Heart left ventricle (tissue), 16 donors: ENCODE measurements around the gene ASIC4. TPM values are rescaled to one million over a fixed set of nuclear protein-coding genes. Genes with fewer than 3 reads are reported as not detected.

ENCODE experiments used
- ATAC-seq, 4 donors: fragments of 200-7000 bp; cut with Tn5 transposase; one replicate each; pipeline ENCODE4 v1.9.1; 2020 to 2022; ENCODE audit warnings: moderate library complexity in 4 of 4, mild to moderate bottlenecking in 3 of 4, moderate number of reproducible peaks in 1 of 4
- DNase-seq, 5 donors: peaks; one replicate each; pipeline ENCODE4 v3.0.0-alpha.2; 2020
- H3K27ac ChIP-seq, 12 donors: fragments of 200-600 bp; sonication (generic) in 4 of 12; one replicate each; pipeline versions ENCODE4 v1.5.0 to v1.8.0; 2016 to 2022; ENCODE audit warnings: mild to moderate bottlenecking in 2 of 12
- H3K27me3 ChIP-seq, 9 donors: fragments of 200-600 bp; sonication (generic) in 2 of 9; one replicate each; pipeline versions ENCODE4 v1.5.1 to v1.8.0; 2016 to 2022; ENCODE audit warnings: mild to moderate bottlenecking in 3 of 9
- H3K36me3 ChIP-seq, 9 donors: fragments of 200-600 bp; sonication (generic) in 2 of 9; one replicate each; pipeline versions ENCODE4 v1.5.0 to v1.8.0; 2018 to 2022; ENCODE audit warnings: mild to moderate bottlenecking in 2 of 9
- H3K4me1 ChIP-seq, 12 donors: fragments of 200-600 bp; sonication (generic) in 4 of 12; one replicate each; pipeline versions ENCODE4 v1.5.0 to v1.8.0; 2016 to 2022; ENCODE audit warnings: mild to moderate bottlenecking in 3 of 12
- H3K4me3 ChIP-seq, 12 donors: fragments of 200-600 bp; sonication (generic) in 4 of 12; one replicate each; pipeline versions ENCODE4 v1.5.0 to v1.8.0; 2017 to 2022; ENCODE audit warnings: mild to moderate bottlenecking in 9 of 12, moderate library complexity in 4 of 12
- H3K9me3 ChIP-seq, 12 donors: fragments of 200-600 bp; sonication (generic) in 4 of 12; one replicate each; pipeline versions ENCODE4 v1.5.0 to v1.8.0; 2016 to 2022; ENCODE audit warnings: mild to moderate bottlenecking in 1 of 12
- CTCF ChIP-seq, 12 donors: fragments of 200-600 bp; sonication (generic) in 4 of 12; IDR thresholded peaks; one replicate each; pipeline versions ENCODE4 v1.5.0 to v1.8.0; 2018 to 2022; ENCODE audit warnings: antibody characterized with exemption in 12 of 12, mild to moderate bottlenecking in 5 of 12
- POLR2A ChIP-seq, 2 donors: fragments of 450-650 bp; IDR thresholded peaks; one replicate each; pipeline ENCODE4 v1.6.1; 2017; ENCODE audit warnings: antibody characterized with exemption in 2 of 2, mild to moderate bottlenecking in 2 of 2, moderate library complexity in 2 of 2
- WGBS, 4 donors: extraction: QIAGEN DNeasy Blood & Tissue Kit in 2 of 4; methylation state at CpG; one replicate each; pipeline versions ENCODE4 v1.1.5 to v1.1.7; 2013 to 2018; 5-methylcytosine and 5-hydroxymethylcytosine counted together
- intact Hi-C, 10 donors: fragments of 100-400 bp; cut with DNase I; formaldehyde crosslinking; loops; one replicate each; pipeline versions ENCODE4 v1.11.1 to v1.14.2; 2022
- polyA plus RNA-seq, 2 donors: library from polyadenylated mRNA; stranded (reverse); fragments of 200-250 nt; gene quantifications; one replicate each; pipeline ENCODE4 v1.2.3, GENCODE V29; 2013
- total RNA-seq, 9 donors: library from RNA; depleted of rRNA in 2 of 9; stranded (reverse); fragments of >200 nt in 2 of 9; fragmentation: NEBNext Ultra II Directional in 3 of 9; extraction: Animal tissue kit (Norgen Biotek cat#: 25700) in 3 of 9; gene quantifications; one replicate each; pipeline versions ENCODE4 v1.1.0 to v1.2.4, GENCODE V29; 2016 to 2023
- donor health status: ischemic (EF 13 %, LVEDD 7.1; RV severe dilation, severe dysfunction).
- donor health status: healthy with polysubstance abuse.
- donor health status: DM: no; HTN: yes; CAD: no.
- donor health status: DM: no; HTN: no; CAD: no.
- donor health status: ischemic (EF 25% LVEDD 6.9; RV normal size, moderate dysfunction).
- donor health status: ischemic (EF 25% LVEDD 5.7; RV mildly dilated, moderate dysfunction).
- donor health status: healthy.
- donor health status: DM: yes; HTN: yes; CAD: no.
- donor health status: ischemic (EF 35%, LVEDD 5.7; RV mildly dilated, moderate dysfunction).
- donor health status: nonischemic (EF 11% LVEDD 7.7; RV severe dilation, severe dysfunction).
- donor health status: DM: yes; HTN: yes; CAD: no.
- donor health status: PGD.
- donor health status: ischemic (EF 29% LVEDD 5.4; RV normal size, mild dysfunction).
- donor health status: nonischemic (EF 23%, LVEDD 6.1; RV moderate dilation, normal function).

Gene ASIC4
- total and polyA plus RNA-seq, 11 donors: 0.03 to 0.10 (median 0.08) TPM; not detected in 8

GRCh38 chr2:219476652-219477151 is 37.6 kb upstream of the ASIC4 start:
- TF ChIP-seq CTCF (IDR thresholded peaks at IDR 0.05) (no peak), POLR2A (IDR thresholded peaks at IDR 0.05) (no peak)
- Histone ChIP-seq H3K4me3 (no peak overlapping the region), H3K27ac (peak overlapping the region in 4 of 12 donors; percentile 17 to 71 (median 56)), H3K9me3 (no peaks in the 10 kb centered on the region), H3K4me1 (peaks cover 0 to 31% (median 0%) of the 10 kb centered on the region in 12 donors), H3K27me3 (no peaks in the 10 kb centered on the region), H3K36me3 (peaks cover 0 to 48% (median 8%) of the 10 kb centered on the region in 9 donors)
- intact Hi-C loops: loop anchor here (1.0 to 10.0 kb wide), 7 partner anchors 44 to 74 kb away; no protein-coding TSS in a partner anchor
- WGBS, 4 donors: 25 to 45% (median 28%) methylated on average over 5 to 16 of the region's 16 CpGs
- ATAC-seq (no peak), DNase-seq (no peak)

- no peaks in the 10 kb centered on the region for H3K9me3 ChIP-seq
- H3K4me3 ChIP-seq: no peak overlapping the region
- TF ChIP-seq POLR2A (IDR thresholded peaks at IDR 0.05): no peak
- no peak for TF ChIP-seq CTCF (IDR thresholded peaks at IDR 0.05)
- peak overlapping the region in 7 of 12 donors; percentile 9 to 71 (median 41) for H3K27ac ChIP-seq
- no peak for DNase-seq
- WGBS, 4 donors: 75 to 83% (median 78%) methylated on average over 11 to 13 of the region's 13 CpGs
- peaks cover 0 to 31% (median 0%) of the 10 kb centered on the region in 12 donors for H3K4me1 ChIP-seq
- peaks cover 0 to 48% (median 8%) of the 10 kb centered on the region in 9 donors for H3K36me3 ChIP-seq
- peaks cover 0 to under 1% (median 0%) of the 10 kb centered on the region in 9 donors for H3K27me3 ChIP-seq
- intact Hi-C loops: loop anchor here (2.0 to 10.0 kb wide), 6 partner anchors 44 to 75 kb away; no protein-coding TSS in a partner anchor
- no peak for ATAC-seq
These were observed 37.1 kb upstream of the ASIC4 start for GRCh38 chr2:219477179-219477578.

GRCh38 chr2:219477815-219478214 is 36.5 kb upstream of the ASIC4 start:
- Histone ChIP-seq H3K27ac (peak overlapping the region in 9 of 12 donors; percentile 3 to 71 (median 28)), H3K36me3 (peaks cover 0 to 54% (median 8%) of the 10 kb centered on the region in 9 donors), H3K27me3 (peaks cover 0 to 6% (median 0%) of the 10 kb centered on the region in 9 donors), H3K4me3 (no peak overlapping the region), H3K9me3 (no peaks in the 10 kb centered on the region), H3K4me1 (peaks cover 0 to 31% (median 0%) of the 10 kb centered on the region in 12 donors)
- WGBS, 4 donors: 29 to 72% (median 46%) methylated on average over 13 to 15 of the region's 15 CpGs
- DNase-seq (peak; percentile 71 to 87 (median 79)), ATAC-seq (peak; percentile 53 to 80 (median 72))
- no peak for TF ChIP-seq CTCF (IDR thresholded peaks at IDR 0.05)
- TF ChIP-seq POLR2A (IDR thresholded peaks at IDR 0.05): no peak
- intact Hi-C loops: loop anchor here (2.0 to 10.0 kb wide), 6 partner anchors 43 to 76 kb away; no protein-coding TSS in a partner anchor

GRCh38 chr2:219478916-219479315 is 35.4 kb upstream of the ASIC4 start:
- H3K4me3 ChIP-seq: no peak overlapping the region
- peaks cover 0 to 48% (median 8%) of the 10 kb centered on the region in 9 donors for H3K36me3 ChIP-seq
- H3K27ac ChIP-seq: peak overlapping the region in 2 of 12 donors; percentile 36 to 62
- peaks cover 0 to 32% (median under 1%) of the 10 kb centered on the region in 12 donors for H3K4me1 ChIP-seq
- 79 to 86% (median 83%) methylated on average over 8 of the region's 8 CpGs for WGBS, 4 donors
- H3K27me3 ChIP-seq: peaks cover 0 to 17% (median 4%) of the 10 kb centered on the region in 9 donors
- no peak for TF ChIP-seq POLR2A (IDR thresholded peaks at IDR 0.05)
- no peak for TF ChIP-seq CTCF (IDR thresholded peaks at IDR 0.05)
- no peak for ATAC-seq
- intact Hi-C loops: loop anchor here in 7 of 10 donors (5.0 to 10.0 kb wide), 4 partner anchors 48 to 77 kb away; no protein-coding TSS in a partner anchor
- no peaks in the 10 kb centered on the region for H3K9me3 ChIP-seq
- DNase-seq: no peak
